AG04449 (cell line): Measurements from ENCODE around the gene SOX5.

ENCODE experiments used
- CTCF ChIA-PET: fragments of 350-600 bp; formaldehyde crosslinking; extraction: SDS; loops from one replicate; lab custom pipeline; 2021; ENCODE audit warnings: antibody characterized with exemption; lab: Yijun Ruan, JAX
- POLR2A ChIA-PET: fragments of 400-600, 350-600 bp; formaldehyde crosslinking; extraction: SDS; loops from one replicate; lab custom pipeline; 2020; ENCODE audit warnings: antibody characterized with exemption, inconsistent platforms; lab: Yijun Ruan, JAX
- DNase-seq: peaks from one replicate; pipeline ENCODE4 v3.0.0-alpha.2; 2010; ENCODE audit warnings: low read depth, low spot score
- H3K4me3 ChIP-seq: 2 replicates; pipeline ENCODE4 v1.5.1; 2011; ENCODE audit warnings: low read depth, mild to moderate bottlenecking, control low read depth, low read length
- CTCF ChIP-seq: IDR thresholded peaks from one replicate; pipeline ENCODE4 v1.5.1; 2011; ENCODE audit warnings: mild to moderate bottlenecking, moderate library complexity, low read length, control low read depth, inconsistent platforms; ENCODE audit not compliant: insufficient read depth; ENCODE audit errors: missing control alignments

SOX5 gene

GRCh38 chr12:23576372-23576771 lies 373.1 kb downstream of the SOX5 start:
- no peak for TF ChIP-seq CTCF
- ChIA-PET CTCF (no interaction called here), POLR2A (no interaction called here)
- H3K4me3 ChIP-seq: no peak overlapping the region
- DNase-seq: no peak

GRCh38 chr12:23569356-23569755 lies 380.1 kb downstream of the SOX5 start:
- ChIA-PET POLR2A (no interaction called here), CTCF (no interaction called here)
- no peak overlapping the region for H3K4me3 ChIP-seq
- DNase-seq: no peak
- no peak for TF ChIP-seq CTCF

GRCh38 chr12:23566133-23566532 lies 383.3 kb downstream of the SOX5 start:
- no peak for TF ChIP-seq CTCF
- CTCF ChIA-PET: no interaction called here
- H3K4me3 ChIP-seq: no peak overlapping the region
- no peak for DNase-seq
- POLR2A ChIA-PET: no interaction called here

GRCh38 chr12:23564451-23565152 lies 384.9 kb downstream of the SOX5 start:
- POLR2A ChIA-PET: no interaction called here
- no peak for DNase-seq
- CTCF ChIA-PET: no interaction called here
- H3K4me3 ChIP-seq: no peak overlapping the region
- no peak for TF ChIP-seq CTCF

- no peak overlapping the region for H3K4me3 ChIP-seq
- CTCF ChIA-PET: no interaction called here
- no peak for DNase-seq
- POLR2A ChIA-PET: no interaction called here
- no peak for TF ChIP-seq CTCF
Measured at GRCh38 chr12:23561364-23562345, 387.8 kb downstream of the SOX5 start.

GRCh38 chr12:23560611-23561010 lies 388.9 kb downstream of the SOX5 start:
- POLR2A ChIA-PET: no interaction called here
- no peak overlapping the region for H3K4me3 ChIP-seq
- no peak for TF ChIP-seq CTCF
- CTCF ChIA-PET: no interaction called here
- DNase-seq: no peak
